ENCODE measurements around the gene RILPL1. TPM values are rescaled to one million over a fixed set of nuclear protein-coding genes. Genes with fewer than 3 reads are reported as not detected.
"Not testable (repeated sequence)": the region's sequence is repeated elsewhere in the genome, so short reads cannot be mapped to it uniquely, and the experiment has no call there.

The RILPL1 gene
- total RNA-seq, 2 experiments from 2014 or later, result 1.8 to 2.0 TPM

GRCh38 chr12:123548107-123548506 lies 14.6 kb upstream of the RILPL1 start:
- ChIA-PET POLR2A (no interaction called here), CTCF (interaction anchor here (0.5 kb wide), 1 partner anchor 1195 kb away, joined by 4 read pairs; no protein-coding TSS in a partner anchor)
- Mint-ChIP-seq H3K4me1 (no peaks in the 10 kb centered on the region), H3K27me3 (peaks cover 17% of the 10 kb centered on the region), H3K9me3 (no peaks in the 10 kb centered on the region), H3K27ac (no peak overlapping the region), H3K36me3 (ENCODE audit: low read depth) (no peaks in the 10 kb centered on the region), H3K4me3 (no peak overlapping the region)
- DNase-seq, result no peak

- Mint-ChIP-seq H3K4me1 (no peaks in the 10 kb centered on the region), H3K27me3 (peaks cover 13% of the 10 kb centered on the region), H3K9me3 (no peaks in the 10 kb centered on the region), H3K27ac (no peak overlapping the region), H3K36me3 (ENCODE audit: low read depth) (no peaks in the 10 kb centered on the region), H3K4me3 (no peak overlapping the region)
- no peak for DNase-seq
- POLR2A ChIA-PET, result no interaction called here
- CTCF ChIA-PET, result no interaction called here
Observed at GRCh38 chr12:123546281-123546680, 12.8 kb upstream of the RILPL1 start.

GRCh38 chr12:123543541-123543940 lies 10.0 kb upstream of the RILPL1 start:
- H3K9me3 Mint-ChIP-seq, result no peaks in the 10 kb centered on the region
- POLR2A ChIA-PET, result interaction anchor here (1.6 kb wide), 1 partner anchor 11 kb away, joined by 3 read pairs; no protein-coding TSS in a partner anchor

GRCh38 chr12:123540899-123541662 lies 7.6 kb upstream of the RILPL1 start:
- H3K27ac Mint-ChIP-seq, result no peak overlapping the region

More at GRCh38 chr12:123543541-123543940, 10.0 kb upstream of the RILPL1 start:
- Mint-ChIP-seq H3K4me3 (no peak overlapping the region), H3K27ac (no peak overlapping the region), H3K36me3 (ENCODE audit: low read depth) (no peaks in the 10 kb centered on the region), H3K4me1 (no peaks in the 10 kb centered on the region), H3K27me3 (peaks cover 17% of the 10 kb centered on the region)
- CTCF ChIA-PET, result no interaction called here
- DNase-seq, result no peak

GRCh38 chr12:123535952-123536351 lies 2.4 kb upstream of the RILPL1 start:
- H3K9me3 Mint-ChIP-seq; H3K27ac Mint-ChIP-seq; H3K36me3 Mint-ChIP-seq (ENCODE audit: low read depth); DNase-seq: not testable (repeated sequence)
- Mint-ChIP-seq H3K4me1 (peaks cover 21% of the 10 kb centered on the region), H3K4me3 (peak overlapping the region; percentile 32), H3K27me3 (peaks cover 17% of the 10 kb centered on the region)
- CTCF ChIA-PET, result interaction anchor here (0.7 kb wide), 1 partner anchor 171 kb away, joined by 3 read pairs; no protein-coding TSS in a partner anchor
- POLR2A ChIA-PET, result interaction anchor here (1.1 kb wide), 1 partner anchor 78 kb away, joined by 3 read pairs; the partner anchor contains the start of gene SNRNP35

More at GRCh38 chr12:123540899-123541662, 7.6 kb upstream of the RILPL1 start:
- Mint-ChIP-seq H3K27me3 (peaks cover 10% of the 10 kb centered on the region), H3K4me3 (no peak overlapping the region), H3K9me3 (no peaks in the 10 kb centered on the region), H3K4me1 (no peaks in the 10 kb centered on the region), H3K36me3 (ENCODE audit: low read depth) (no peaks in the 10 kb centered on the region)
- ChIA-PET POLR2A (interaction anchor here (0.6 kb wide), 1 partner anchor 43 kb away, joined by 3 read pairs; the partner anchor contains the start of gene TMED2), CTCF (interaction anchor here (1.4 kb wide), 1 partner anchor 41 kb away, joined by 5 read pairs; no protein-coding TSS in a partner anchor)
- no peak for DNase-seq

GRCh38 chr12:123532808-123533649 lies 490 bp downstream of the RILPL1 start:
- ChIA-PET POLR2A (interaction anchor here (0.5 to 1.7 kb wide), 5 partner anchors 10 to 105 kb away, joined by 3 to 5 read pairs (median 3); partner anchors contain the start of gene DDX55), CTCF (interaction anchor here (1.0 kb wide), 1 partner anchor 73 kb away, joined by 4 read pairs; no protein-coding TSS in a partner anchor)
- H3K9me3 Mint-ChIP-seq, result no peaks in the 10 kb centered on the region
- H3K4me1 Mint-ChIP-seq, result peaks cover 23% of the 10 kb centered on the region
- DNase-seq, result peak; percentile 21
- peaks cover 11% of the 10 kb centered on the region for H3K27me3 Mint-ChIP-seq
- H3K4me3 Mint-ChIP-seq, result peak overlapping the region; percentile 61
- H3K36me3 Mint-ChIP-seq (ENCODE audit: low read depth), result no peaks in the 10 kb centered on the region
- H3K27ac Mint-ChIP-seq, result no peak overlapping the region

GRCh38 chr12:123532019-123532418 lies 1.5 kb downstream of the RILPL1 start:
- Mint-ChIP-seq H3K36me3 (ENCODE audit: low read depth) (no peaks in the 10 kb centered on the region), H3K27ac (no peak overlapping the region), H3K4me1 (peaks cover 23% of the 10 kb centered on the region), H3K9me3 (no peaks in the 10 kb centered on the region), H3K4me3 (peak overlapping the region; percentile 61), H3K27me3 (peaks cover 9% of the 10 kb centered on the region)
- CTCF ChIA-PET, result no interaction called here
- POLR2A ChIA-PET, result interaction anchor here (0.5 to 1.7 kb wide), 3 partner anchors 70 to 104 kb away, joined by 3 to 5 read pairs (median 3); partner anchors contain the start of gene DDX55
- no peak for DNase-seq

GRCh38 chr12:123531091-123531490 lies 2.4 kb downstream of the RILPL1 start:
- DNase-seq, result no peak
- H3K4me1 Mint-ChIP-seq, result peaks cover 23% of the 10 kb centered on the region
- H3K4me3 Mint-ChIP-seq, result no peak overlapping the region
- ChIA-PET CTCF (no interaction called here), POLR2A (no interaction called here)
- H3K9me3 Mint-ChIP-seq, result no peaks in the 10 kb centered on the region
- H3K27me3 Mint-ChIP-seq, result peaks cover 7% of the 10 kb centered on the region
- no peaks in the 10 kb centered on the region for H3K36me3 Mint-ChIP-seq (ENCODE audit: low read depth)
- no peak overlapping the region for H3K27ac Mint-ChIP-seq

GRCh38 chr12:123530668-123531067 lies 2.9 kb downstream of the RILPL1 start:
- peaks cover 23% of the 10 kb centered on the region for H3K4me1 Mint-ChIP-seq
- H3K9me3 Mint-ChIP-seq, result no peaks in the 10 kb centered on the region
- H3K4me3 Mint-ChIP-seq, result no peak overlapping the region
- H3K27ac Mint-ChIP-seq, result no peak overlapping the region
- DNase-seq, result no peak
- H3K27me3 Mint-ChIP-seq, result peaks cover 6% of the 10 kb centered on the region
- CTCF ChIA-PET, result no interaction called here
- POLR2A ChIA-PET, result no interaction called here
- no peaks in the 10 kb centered on the region for H3K36me3 Mint-ChIP-seq (ENCODE audit: low read depth)

GRCh38 chr12:123529686-123530085 lies 3.8 kb downstream of the RILPL1 start:
- CTCF ChIA-PET, result interaction anchor here (0.6 kb wide), 1 partner anchor 517 kb away, joined by 3 read pairs; no protein-coding TSS in a partner anchor
- H3K4me3 Mint-ChIP-seq, result no peak overlapping the region
- POLR2A ChIA-PET, result no interaction called here
- peaks cover 23% of the 10 kb centered on the region for H3K4me1 Mint-ChIP-seq
- H3K27me3 Mint-ChIP-seq, result peaks cover 5% of the 10 kb centered on the region
- no peaks in the 10 kb centered on the region for H3K36me3 Mint-ChIP-seq (ENCODE audit: low read depth)
- no peak overlapping the region for H3K27ac Mint-ChIP-seq
- no peak for DNase-seq
- no peaks in the 10 kb centered on the region for H3K9me3 Mint-ChIP-seq

GRCh38 chr12:123528858-123529257 lies 4.7 kb downstream of the RILPL1 start:
- Mint-ChIP-seq H3K27ac (no peak overlapping the region), H3K36me3 (ENCODE audit: low read depth) (no peaks in the 10 kb centered on the region), H3K4me1 (peaks cover 18% of the 10 kb centered on the region), H3K9me3 (no peaks in the 10 kb centered on the region), H3K4me3 (no peak overlapping the region), H3K27me3 (no peaks in the 10 kb centered on the region)
- POLR2A ChIA-PET, result no interaction called here
- no peak for DNase-seq
- CTCF ChIA-PET, result no interaction called here

GRCh38 chr12:123526542-123527080 lies 6.9 kb downstream of the RILPL1 start:
- DNase-seq, result no peak
- H3K36me3 Mint-ChIP-seq (ENCODE audit: low read depth), result no peaks in the 10 kb centered on the region
- peaks cover 3% of the 10 kb centered on the region for H3K4me1 Mint-ChIP-seq
- ChIA-PET POLR2A (no interaction called here), CTCF (no interaction called here)
- no peak overlapping the region for H3K27ac Mint-ChIP-seq
- H3K9me3 Mint-ChIP-seq, result no peaks in the 10 kb centered on the region
- no peak overlapping the region for H3K4me3 Mint-ChIP-seq
- H3K27me3 Mint-ChIP-seq, result no peaks in the 10 kb centered on the region

- POLR2A ChIA-PET, result no interaction called here
- H3K27ac Mint-ChIP-seq, result no peak overlapping the region
- CTCF ChIA-PET, result no interaction called here
Observed at GRCh38 chr12:123524378-123524777, 9.1 kb downstream of the RILPL1 start.

More at GRCh38 chr12:123524378-123524777, 9.1 kb downstream of the RILPL1 start:
- Mint-ChIP-seq H3K4me1 (no peaks in the 10 kb centered on the region), H3K36me3 (ENCODE audit: low read depth) (no peaks in the 10 kb centered on the region), H3K9me3 (no peaks in the 10 kb centered on the region), H3K27me3 (no peaks in the 10 kb centered on the region), H3K4me3 (no peak overlapping the region)
- DNase-seq, result no peak

Measured in activated CD4-positive, alpha-beta memory T cell treated with anti-CD3 and anti-CD28 coated beads, Interleukin-2, amount 10 ng/mL, durations not matched to agents 7 days and 5 days (primary cell).